Adrenal gland (tissue), 12 donors: ENCODE data around the gene DMD. TPM values are rescaled to one million over a fixed set of nuclear protein-coding genes. Genes with fewer than 3 reads are reported as not detected.

Source experiments
- DNase-seq, 7 donors: peaks; one replicate each; pipeline ENCODE4 v3.0.0-alpha.2; 2019 to 2020
- H3K27ac ChIP-seq, 5 donors: fragments of 200-600 bp; sonication (generic) in 4 of 5; 1 replicate in 3 of 5; 2 replicates in 2 of 5; pipeline versions ENCODE4 v1.5.1 to v1.8.0; 2016 to 2020; ENCODE audit warnings: mild to moderate bottlenecking in 1 of 5
- H3K27me3 ChIP-seq: fragments of 200-600 bp; 2 replicates; pipeline ENCODE4 v1.8.0; 2021
- H3K36me3 ChIP-seq, 2 donors: fragments of 200-600 bp; replicated peaks in 1 of 2; 1 replicate in 1 of 2; 2 replicates in 1 of 2; pipeline versions ENCODE4 v1.5.1 to v1.8.0; 2018 to 2022
- H3K4me1 ChIP-seq, 2 donors: fragments of 200-600 bp; replicated peaks in 1 of 2; 1 replicate in 1 of 2; 2 replicates in 1 of 2; pipeline versions ENCODE4 v1.5.1 to v1.8.0; 2018 to 2021
- H3K4me3 ChIP-seq, 4 donors: fragments of 200-600 bp; sonication (generic) in 3 of 4; one replicate each; pipeline ENCODE4 v1.5.1; 2016 to 2018
- H3K9me3 ChIP-seq, 3 donors: fragments of 200-600 bp; sonication (generic) in 1 of 3; replicated peaks in 1 of 3; 1 replicate in 2 of 3; 2 replicates in 1 of 3; pipeline versions ENCODE4 v1.5.1 to v1.8.0; 2016 to 2021
- CTCF ChIP-seq, 6 experiments: fragments of 450-650 bp in 4 of 6; fragments of 200-600 bp in 2 of 6; sonication (generic) in 1 of 6; IDR thresholded peaks; 1 replicate in 5 of 6; 2 replicates in 1 of 6; pipeline versions ENCODE4 v1.5.1 to v1.8.0; 2016 to 2021; ENCODE audit warnings: antibody characterized with exemption in 6 of 6, mild to moderate bottlenecking in 2 of 6, moderate library complexity in 1 of 6
- POLR2A ChIP-seq, 2 donors: fragments of 450-650 bp; IDR thresholded peaks; one replicate each; pipeline ENCODE4 v1.6.1; 2017; ENCODE audit warnings: antibody characterized with exemption in 2 of 2, mild to moderate bottlenecking in 2 of 2, moderate library complexity in 1 of 2
- WGBS, 4 donors: extraction: QIAGEN DNeasy Blood & Tissue Kit in 2 of 4; methylation state at CpG; one replicate each; pipeline versions ENCODE4 v1.1.5 to v1.1.7; 2013 to 2017; 5-methylcytosine and 5-hydroxymethylcytosine counted together
- intact Hi-C, 2 donors: fragments of 100-400 bp; cut with DNase I; formaldehyde crosslinking; loops; one replicate each; pipeline versions ENCODE4 v1.14.1 to v1.15.0; 2022 to 2023
- polyA plus RNA-seq, 3 donors: library from polyadenylated mRNA; stranded (reverse); fragments of 200-250 nt in 2 of 3; fragments of 350-450 nt in 1 of 3; fragmentation: Illumina TruSeq in 1 of 3; extraction: RNeasy Lipid Tissue Mini Kit (QIAGEN cat#74804) in 1 of 3; gene quantifications; one replicate each; pipeline ENCODE4 v1.2.3, GENCODE V29; 2013 to 2014
- total RNA-seq, 9 donors: library from RNA; depleted of rRNA in 4 of 9; stranded (reverse); fragments of >200 nt in 4 of 9; fragments of 120-200 nt in 1 of 9; fragmentation: NEBNext Ultra II Directional in 1 of 9; extraction: Animal tissue kit (Norgen Biotek cat#: 25700) in 1 of 9; gene quantifications; one replicate each; pipeline versions ENCODE4 v1.1.0 to v1.2.4, GENCODE V29; 2013 to 2023
- donor health status: healthy with polysubstance abuse.
- donor health status: Bipolar disorder and iron deficiency.
- donor health status: DM: yes; HTN: yes; CAD: no.
- donor health status: DM: no; HTN: no; CAD: no.
- donor health status: DM: no; HTN: no; CAD: no.
- donor health status: DM: yes; HTN: yes; CAD: no.

Gene DMD
- total and polyA plus RNA-seq, 12 donors = 14.6 to 89.7 (median 36.2) TPM

- no peaks in the 10 kb centered on the region for H3K9me3 ChIP-seq
- no peaks in the 10 kb centered on the region for H3K36me3 ChIP-seq
- DNase-seq = no peak
- WGBS, 4 donors = 60 to 72% (median 71%) methylated on average over 4 of the region's 4 CpGs
- no peaks in the 10 kb centered on the region for H3K27me3 ChIP-seq
- no peaks in the 10 kb centered on the region for H3K4me1 ChIP-seq
- no peak for TF ChIP-seq POLR2A (IDR thresholded peaks at IDR 0.05)
- no peak for TF ChIP-seq CTCF (IDR thresholded peaks at IDR 0.05)
- intact Hi-C loops = no loop called here
- no peak overlapping the region for H3K4me3 ChIP-seq
- H3K27ac ChIP-seq = no peak overlapping the region
Observed at GRCh38 chrX:31508338-31508737, 1703.0 kb downstream of the DMD start.

GRCh38 chrX:31506928-31507327 is 1704.4 kb downstream of the DMD start:
- no peaks in the 10 kb centered on the region for H3K27me3 ChIP-seq
- 73 to 89% (median 80%) methylated on average over 3 of the region's 3 CpGs for WGBS, 4 donors
- no peak for DNase-seq
- no peaks in the 10 kb centered on the region for H3K4me1 ChIP-seq
- no peaks in the 10 kb centered on the region for H3K9me3 ChIP-seq
- no peaks in the 10 kb centered on the region for H3K36me3 ChIP-seq
- no peak overlapping the region for H3K4me3 ChIP-seq
- intact Hi-C loops = no loop called here
- no peak for TF ChIP-seq CTCF (IDR thresholded peaks at IDR 0.05)
- no peak for TF ChIP-seq POLR2A (IDR thresholded peaks at IDR 0.05)
- no peak overlapping the region for H3K27ac ChIP-seq

- H3K27ac ChIP-seq = no peak overlapping the region
- DNase-seq = no peak
- 55 to 84% (median 72%) methylated on average over 3 of the region's 3 CpGs for WGBS, 4 donors
- no peaks in the 10 kb centered on the region for H3K27me3 ChIP-seq
- no peak overlapping the region for H3K4me3 ChIP-seq
- TF ChIP-seq CTCF (IDR thresholded peaks at IDR 0.05) = no peak
- no peak for TF ChIP-seq POLR2A (IDR thresholded peaks at IDR 0.05)
- no peaks in the 10 kb centered on the region for H3K4me1 ChIP-seq
- no peaks in the 10 kb centered on the region for H3K9me3 ChIP-seq
- no peaks in the 10 kb centered on the region for H3K36me3 ChIP-seq
- intact Hi-C loops = no loop called here
Observed at GRCh38 chrX:31506360-31506759, 1705.0 kb downstream of the DMD start.

- no peaks in the 10 kb centered on the region for H3K27me3 ChIP-seq
- no peak overlapping the region for H3K4me3 ChIP-seq
- DNase-seq = no peak
- no peaks in the 10 kb centered on the region for H3K4me1 ChIP-seq
- no peaks in the 10 kb centered on the region for H3K36me3 ChIP-seq
- H3K9me3 ChIP-seq = no peaks in the 10 kb centered on the region
- TF ChIP-seq CTCF (IDR thresholded peaks at IDR 0.05) (no peak), POLR2A (IDR thresholded peaks at IDR 0.05) (no peak)
- no peak overlapping the region for H3K27ac ChIP-seq
- 20 to 52% (median 45%) methylated on average over 1 of the region's 1 CpG for WGBS, 4 donors
- intact Hi-C loops = no loop called here
Observed at GRCh38 chrX:31500921-31501320, 1710.4 kb downstream of the DMD start.
